Right lung (tissue), 5 donors: ENCODE data around the gene NIM1K. TPM values are rescaled to one million over a fixed set of nuclear protein-coding genes. Genes with fewer than 3 reads are reported as not detected.
"Not testable (repeated sequence)": the region's sequence is repeated elsewhere in the genome, so short reads cannot be mapped to it uniquely, and the experiment has no call there.

ENCODE experiments used
- DNase-seq, 2 donors: peaks; one replicate each; pipeline ENCODE4 v3.0.0-alpha.2; 2013
- polyA plus RNA-seq, 5 donors: library from polyadenylated mRNA; unstranded; fragments of 120-200 nt; gene quantifications; one replicate each; pipeline versions ENCODE4 v1.2.1 to v1.2.3, GENCODE V29; 2013; ENCODE audit warnings: inconsistent platforms in 1 of 5, low replicate concordance in 1 of 5; ENCODE audit not compliant: insufficient read length in 5 of 5, insufficient read depth in 1 of 5

The NIM1K gene
- polyA plus RNA-seq, 5 donors: 0.31 to 0.96 (median 0.44) TPM

DNA sequence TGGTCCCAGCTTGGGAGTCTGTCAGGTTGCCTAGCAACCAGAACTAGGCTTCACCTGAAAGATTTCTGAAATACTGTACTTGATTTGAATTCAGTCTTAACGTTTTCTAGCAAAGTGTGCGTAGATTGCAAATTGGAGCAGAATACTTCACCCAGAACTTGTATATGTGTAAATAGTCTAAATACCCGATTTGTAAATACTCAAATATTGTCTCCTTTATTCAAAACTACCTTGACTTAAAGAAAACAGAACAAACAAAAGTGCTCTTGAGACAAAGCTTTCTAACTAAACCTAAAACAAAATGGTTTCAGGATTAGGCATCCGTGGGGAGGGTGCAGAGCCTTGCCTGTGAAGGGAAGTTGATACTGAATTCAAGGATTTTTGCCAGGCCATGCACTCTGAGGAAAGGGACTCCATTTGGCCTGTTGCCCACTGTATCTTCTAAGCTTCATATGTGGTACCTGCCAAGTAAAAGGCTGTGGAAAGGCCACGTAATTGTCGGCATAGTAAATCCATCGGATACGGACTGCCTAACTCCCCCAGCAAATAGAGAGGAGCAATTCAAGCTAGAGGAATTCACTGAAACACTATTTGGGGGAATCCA is 121.9 kb downstream of the NIM1K start:
- DNase-seq: no peak

DNA sequence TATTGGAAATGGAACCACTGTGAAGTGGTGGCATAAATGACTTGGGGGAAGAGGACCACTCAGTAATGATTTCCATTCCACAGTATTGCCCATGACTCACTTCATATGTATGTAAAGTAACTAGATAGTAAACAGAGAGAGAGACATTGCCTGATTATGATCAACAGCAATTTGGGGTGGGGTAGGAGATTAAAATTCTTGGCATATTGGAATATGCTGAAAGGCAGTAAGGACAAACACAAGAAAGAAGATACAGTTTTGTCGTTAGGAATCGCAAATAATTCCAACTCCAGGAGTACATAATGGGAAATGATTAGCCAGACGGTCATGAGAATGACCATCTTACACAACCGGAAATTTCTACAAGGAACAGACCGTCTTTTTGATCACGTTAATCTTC is 122.7 kb downstream of the NIM1K start:
- DNase-seq: no peak

DNA sequence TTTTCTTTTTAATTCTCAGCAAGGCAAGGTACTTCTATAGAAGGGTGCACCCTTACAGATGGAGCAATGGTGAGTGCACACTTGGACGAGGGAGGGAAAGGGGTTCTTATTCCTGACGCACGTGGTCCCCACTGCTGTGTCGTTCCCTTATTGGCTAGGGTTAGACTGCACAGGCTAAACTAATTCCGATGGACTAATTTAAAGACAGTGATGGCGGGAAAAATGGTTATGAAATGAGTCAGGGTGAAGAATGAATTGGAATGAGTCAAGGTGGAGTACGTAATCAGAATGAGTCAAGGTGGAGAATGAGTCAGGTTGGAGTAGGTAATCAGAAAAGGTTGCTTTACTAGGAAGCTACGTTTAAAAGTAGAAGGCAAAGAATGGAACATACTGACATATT is 123.2 kb downstream of the NIM1K start:
- no peak for DNase-seq

DNA sequence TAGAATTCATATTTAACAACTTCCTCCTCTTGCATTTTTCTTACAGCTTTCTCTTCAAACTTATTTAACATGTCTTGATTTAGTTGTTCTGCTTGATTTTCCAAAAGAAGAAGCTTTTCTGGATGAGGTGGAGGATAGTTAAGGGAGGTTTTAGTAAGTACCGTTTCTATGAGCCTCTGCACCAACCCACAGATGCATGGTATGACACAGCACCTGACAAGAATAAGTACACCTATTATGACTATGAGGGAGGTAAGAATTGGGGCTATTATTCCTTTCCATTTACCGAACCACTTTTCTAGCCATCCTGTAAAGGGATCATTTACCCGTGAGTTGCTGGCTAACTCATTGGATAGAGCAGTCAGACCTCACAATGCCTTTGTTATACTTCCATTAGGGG is 123.7 kb downstream of the NIM1K start:
- DNase-seq: no peak

DNA sequence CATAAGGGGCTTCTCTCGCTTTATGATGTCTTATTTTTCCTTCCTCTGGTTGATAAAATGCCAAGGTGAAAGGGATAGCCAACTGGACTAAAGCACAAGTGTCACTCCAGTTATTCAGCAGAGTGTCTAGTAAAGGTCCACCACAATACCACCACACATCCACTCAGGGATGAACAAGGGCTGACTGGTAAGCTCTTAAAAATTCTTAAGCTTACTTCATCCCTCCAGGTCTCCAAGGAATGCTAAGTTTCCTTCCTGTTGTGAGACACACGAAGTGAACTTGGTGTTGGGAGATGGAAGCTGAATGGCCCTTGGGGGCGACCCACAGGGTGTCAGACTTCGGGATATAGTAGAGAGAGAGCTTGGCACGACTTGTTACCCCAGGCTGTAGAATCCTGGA is 124.4 kb downstream of the NIM1K start:
- no peak for DNase-seq

DNA sequence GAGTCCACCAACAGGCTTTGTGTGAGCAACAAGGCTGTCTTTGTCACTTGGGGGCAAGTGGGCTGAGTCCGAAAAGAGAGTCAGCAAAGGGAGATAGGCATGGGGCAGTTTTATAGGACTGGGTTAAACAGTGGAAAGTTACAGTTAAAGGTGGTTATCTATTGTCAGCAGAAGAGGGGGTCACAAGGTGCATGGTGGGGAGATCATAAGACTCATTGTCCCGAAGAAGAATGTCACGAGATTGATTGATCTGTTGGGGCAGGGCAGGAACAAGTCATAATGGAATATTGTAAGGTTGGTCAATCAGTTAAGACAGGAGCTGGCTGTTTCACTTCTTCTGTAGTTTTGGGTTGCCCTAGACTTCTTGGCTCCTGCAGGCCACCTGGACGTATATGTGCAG is 128.8 kb downstream of the NIM1K start:
- DNase-seq: no peak

DNA sequence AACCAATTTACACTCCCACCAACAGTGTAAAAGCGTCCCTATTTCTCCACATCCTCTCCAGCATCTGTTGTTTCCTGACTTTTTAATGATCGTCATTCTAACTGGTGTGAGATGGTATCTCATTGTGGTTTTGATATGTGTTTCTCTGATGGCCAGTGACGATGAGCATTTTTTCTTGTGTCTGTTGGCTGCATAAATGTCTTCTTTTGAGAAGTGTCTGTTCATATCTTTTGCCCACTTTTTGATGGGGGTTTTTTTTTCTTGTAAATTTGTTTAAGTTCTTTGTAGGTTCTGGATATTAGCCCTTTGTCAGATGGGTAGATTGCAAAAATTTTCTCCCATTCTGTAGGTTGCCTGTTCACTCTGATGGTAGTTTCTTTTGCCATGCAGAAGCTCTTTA is 131.5 kb downstream of the NIM1K start:
- DNase-seq: not testable (repeated sequence)

DNA sequence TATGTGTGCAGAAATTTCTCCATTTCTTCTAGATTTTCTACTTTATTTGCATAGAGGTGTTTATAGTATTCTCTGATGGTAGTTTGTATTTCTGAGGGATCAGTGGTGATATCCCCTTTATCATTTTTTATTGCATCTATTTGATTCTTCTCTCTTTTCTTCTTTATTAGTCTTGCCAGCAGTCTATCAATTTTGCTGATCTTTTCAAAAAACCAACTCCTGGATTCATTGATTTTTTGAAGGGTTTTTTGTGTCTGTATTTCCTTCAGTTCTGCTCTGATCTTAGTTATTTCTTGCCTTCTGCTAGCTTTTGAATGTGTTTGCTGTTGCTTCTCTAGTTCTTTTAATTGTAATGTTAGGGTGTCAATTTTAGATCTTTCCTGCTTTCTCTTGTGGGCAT is 133.6 kb downstream of the NIM1K start:
- not testable (repeated sequence) for DNase-seq

Other genes with a start within 250 kb of the NIM1K start
- 1 to 10 TPM; 1.1 to 2.4 (median 2.2) TPM for gene ANXA2R, start 151.9 kb upstream of the NIM1K start, polyA plus RNA-seq
- gene ZNF131, start 71.3 kb upstream of the NIM1K start, polyA plus RNA-seq: 10 to 100 TPM; 46.1 to 70.3 (median 66.0) TPM
- gene HMGCS1, start 121.2 kb downstream of the NIM1K start, polyA plus RNA-seq: 10 to 100 TPM; 46.6 to 69.2 (median 55.0) TPM
- gene CCL28, start 220.2 kb downstream of the NIM1K start, polyA plus RNA-seq: under 1 TPM; 0.31 to 0.77 (median 0.42) TPM